Nephron progenitor cell (in vitro differentiated cells): ENCODE data around the gene PRF1.
A peak's percentile ranks its signal among the peaks of the same experiment; 100 is the strongest.

Experiments used
- DNase-seq: peaks from one replicate; pipeline ENCODE4 v3.0.0; 2021
- H3K27ac Mint-ChIP-seq: 2 replicates; pipeline ENCODE4 v1.8.0; 2021; ENCODE audit warnings: mild to moderate bottlenecking, moderate library complexity, mixed read lengths
- H3K27me3 Mint-ChIP-seq: 2 replicates; pipeline ENCODE4 v1.8.0; 2021; ENCODE audit warnings: mild to moderate bottlenecking, low read depth, mixed read lengths; ENCODE audit not compliant: poor library complexity
- H3K36me3 Mint-ChIP-seq: 2 replicates; pipeline ENCODE4 v1.8.0; 2021; ENCODE audit warnings: low read depth, mixed read lengths
- H3K4me1 Mint-ChIP-seq: 2 replicates; pipeline ENCODE4 v1.8.0; 2021; ENCODE audit warnings: mixed read lengths
- H3K4me3 Mint-ChIP-seq: 2 replicates; pipeline ENCODE4 v1.8.0; 2021; ENCODE audit warnings: mild to moderate bottlenecking, moderate library complexity, mixed read lengths
- H3K9me3 Mint-ChIP-seq: 2 replicates; pipeline ENCODE4 v1.8.0; 2021; ENCODE audit warnings: mild to moderate bottlenecking, moderate library complexity, mixed read lengths
- TF ChIP-seq, protein P1 (sequence below): fragments of 200-600 bp; sonication (generic); IDR thresholded peaks from 2 replicates; pipeline ENCODE4 v1.5.0; 2021; ENCODE audit warnings: antibody characterized with exemption

The PRF1 gene

DNA sequence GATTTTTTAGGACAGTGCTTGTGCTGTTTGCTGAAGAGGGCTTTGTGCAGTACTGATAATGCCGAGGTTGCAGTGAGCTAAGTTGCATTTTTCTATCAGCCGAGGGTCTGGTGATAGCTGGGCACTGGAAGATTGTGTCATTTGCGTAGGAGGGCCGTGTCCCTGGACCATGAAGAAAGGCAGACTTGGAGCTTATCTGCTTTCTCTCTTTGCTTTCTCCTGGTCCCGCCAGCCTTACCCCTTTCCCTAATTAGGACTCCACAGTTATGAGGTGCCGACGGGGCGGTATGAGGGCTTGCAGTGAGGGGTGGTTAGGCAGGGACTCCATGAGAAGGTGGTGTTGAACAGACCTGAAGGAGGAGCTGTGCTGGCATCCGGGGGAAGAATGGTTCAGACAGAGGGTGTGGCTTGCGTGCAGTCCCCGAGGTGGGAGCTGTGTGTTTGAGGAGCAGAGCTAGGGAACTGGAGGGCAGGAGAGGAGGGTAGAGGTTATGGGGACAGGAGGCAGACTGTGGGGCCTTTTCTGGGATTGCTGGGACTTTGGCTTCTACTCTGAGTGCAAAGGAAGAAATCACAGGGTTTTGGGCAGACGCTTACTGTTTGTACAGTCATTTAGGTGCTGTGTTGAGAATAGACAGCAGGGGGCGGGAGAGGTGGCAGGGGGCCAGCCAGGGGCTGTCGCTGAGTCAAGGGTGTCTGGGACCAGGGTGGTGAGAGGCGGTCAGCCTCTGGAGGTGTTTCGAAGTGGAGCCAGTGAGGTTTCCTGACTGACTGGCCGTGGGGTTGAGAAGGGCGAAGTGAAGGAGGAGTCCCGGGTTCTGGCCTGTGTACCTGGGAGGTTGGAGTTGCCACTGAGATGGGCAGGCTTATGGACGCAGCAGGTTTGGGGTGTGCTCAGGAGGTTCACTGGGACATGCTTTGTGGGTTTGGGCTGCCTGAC, 43.4 kb downstream of the PRF1 start:
- peak overlapping the region; percentile 47 for H3K27ac Mint-ChIP-seq
- peaks cover 5% of the 10 kb centered on the region for H3K36me3 Mint-ChIP-seq
- H3K4me3 Mint-ChIP-seq = peak overlapping the region; percentile 21
- TF ChIP-seq, protein P1, sequence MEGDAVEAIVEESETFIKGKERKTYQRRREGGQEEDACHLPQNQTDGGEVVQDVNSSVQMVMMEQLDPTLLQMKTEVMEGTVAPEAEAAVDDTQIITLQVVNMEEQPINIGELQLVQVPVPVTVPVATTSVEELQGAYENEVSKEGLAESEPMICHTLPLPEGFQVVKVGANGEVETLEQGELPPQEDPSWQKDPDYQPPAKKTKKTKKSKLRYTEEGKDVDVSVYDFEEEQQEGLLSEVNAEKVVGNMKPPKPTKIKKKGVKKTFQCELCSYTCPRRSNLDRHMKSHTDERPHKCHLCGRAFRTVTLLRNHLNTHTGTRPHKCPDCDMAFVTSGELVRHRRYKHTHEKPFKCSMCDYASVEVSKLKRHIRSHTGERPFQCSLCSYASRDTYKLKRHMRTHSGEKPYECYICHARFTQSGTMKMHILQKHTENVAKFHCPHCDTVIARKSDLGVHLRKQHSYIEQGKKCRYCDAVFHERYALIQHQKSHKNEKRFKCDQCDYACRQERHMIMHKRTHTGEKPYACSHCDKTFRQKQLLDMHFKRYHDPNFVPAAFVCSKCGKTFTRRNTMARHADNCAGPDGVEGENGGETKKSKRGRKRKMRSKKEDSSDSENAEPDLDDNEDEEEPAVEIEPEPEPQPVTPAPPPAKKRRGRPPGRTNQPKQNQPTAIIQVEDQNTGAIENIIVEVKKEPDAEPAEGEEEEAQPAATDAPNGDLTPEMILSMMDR = peak; percentile 53
- H3K4me1 Mint-ChIP-seq = peaks cover 60% of the 10 kb centered on the region
- H3K9me3 Mint-ChIP-seq = no peaks in the 10 kb centered on the region
- DNase-seq = peak; percentile 59
- peaks cover 13% of the 10 kb centered on the region for H3K27me3 Mint-ChIP-seq

DNA sequence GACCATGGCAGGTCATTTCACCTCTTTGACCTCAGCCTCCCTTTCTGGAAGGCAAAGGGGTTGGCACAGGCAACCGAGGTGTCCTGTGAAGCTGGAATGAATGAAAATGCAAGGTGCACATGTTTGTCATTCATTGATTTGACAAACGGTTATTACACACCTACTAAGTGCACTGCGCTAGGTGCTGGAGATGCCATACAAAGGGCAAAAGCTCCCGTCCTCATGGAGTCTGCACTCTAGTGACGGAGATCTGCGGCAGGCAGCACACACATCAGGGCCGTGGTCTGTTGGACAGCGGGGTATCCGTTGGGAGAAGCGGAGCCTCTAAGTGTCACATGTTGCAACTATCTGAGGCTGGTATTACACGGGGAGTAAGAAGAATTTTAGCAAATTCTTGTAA, 44.2 kb downstream of the PRF1 start:
- DNase-seq = no peak
- Mint-ChIP-seq H3K27ac (peak overlapping the region; percentile 57), H3K4me1 (peaks cover 56% of the 10 kb centered on the region)

DNA sequence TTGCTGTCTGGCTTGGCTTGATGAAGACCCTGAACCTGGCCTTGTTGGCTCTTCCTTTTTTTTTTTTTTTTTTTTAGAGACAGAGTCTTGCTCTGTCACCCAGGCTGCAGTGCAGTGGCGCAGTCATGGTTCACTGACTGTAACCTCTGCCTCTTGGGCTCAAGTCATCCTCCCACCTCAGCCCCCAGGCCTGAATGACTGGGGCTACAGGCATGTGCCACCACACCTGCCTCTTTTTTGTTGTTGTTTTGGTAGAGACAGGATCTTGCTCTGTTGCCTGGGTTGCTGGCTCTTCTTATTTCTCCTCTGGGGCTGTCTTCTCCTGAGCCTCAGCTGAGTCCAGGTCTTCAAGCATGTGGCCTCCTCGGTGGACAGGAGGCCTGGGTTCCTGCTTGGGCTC, 44.7 kb downstream of the PRF1 start:
- peak overlapping the region; percentile 44 for H3K4me3 Mint-ChIP-seq
- H3K9me3 Mint-ChIP-seq = no peaks in the 10 kb centered on the region
- peaks cover 10% of the 10 kb centered on the region for H3K36me3 Mint-ChIP-seq
- TF ChIP-seq, protein P1 = no peak
- H3K27me3 Mint-ChIP-seq = peaks cover 13% of the 10 kb centered on the region
- peaks cover 56% of the 10 kb centered on the region for H3K4me1 Mint-ChIP-seq
- no peak overlapping the region for H3K27ac Mint-ChIP-seq
- no peak for DNase-seq

More for the DNA sequence above, 44.2 kb downstream of the PRF1 start:
- no peaks in the 10 kb centered on the region for H3K9me3 Mint-ChIP-seq
- H3K27me3 Mint-ChIP-seq = peaks cover 13% of the 10 kb centered on the region
- H3K4me3 Mint-ChIP-seq = peak overlapping the region; percentile 44
- TF ChIP-seq, protein P1 = no peak
- peaks cover 6% of the 10 kb centered on the region for H3K36me3 Mint-ChIP-seq

DNA sequence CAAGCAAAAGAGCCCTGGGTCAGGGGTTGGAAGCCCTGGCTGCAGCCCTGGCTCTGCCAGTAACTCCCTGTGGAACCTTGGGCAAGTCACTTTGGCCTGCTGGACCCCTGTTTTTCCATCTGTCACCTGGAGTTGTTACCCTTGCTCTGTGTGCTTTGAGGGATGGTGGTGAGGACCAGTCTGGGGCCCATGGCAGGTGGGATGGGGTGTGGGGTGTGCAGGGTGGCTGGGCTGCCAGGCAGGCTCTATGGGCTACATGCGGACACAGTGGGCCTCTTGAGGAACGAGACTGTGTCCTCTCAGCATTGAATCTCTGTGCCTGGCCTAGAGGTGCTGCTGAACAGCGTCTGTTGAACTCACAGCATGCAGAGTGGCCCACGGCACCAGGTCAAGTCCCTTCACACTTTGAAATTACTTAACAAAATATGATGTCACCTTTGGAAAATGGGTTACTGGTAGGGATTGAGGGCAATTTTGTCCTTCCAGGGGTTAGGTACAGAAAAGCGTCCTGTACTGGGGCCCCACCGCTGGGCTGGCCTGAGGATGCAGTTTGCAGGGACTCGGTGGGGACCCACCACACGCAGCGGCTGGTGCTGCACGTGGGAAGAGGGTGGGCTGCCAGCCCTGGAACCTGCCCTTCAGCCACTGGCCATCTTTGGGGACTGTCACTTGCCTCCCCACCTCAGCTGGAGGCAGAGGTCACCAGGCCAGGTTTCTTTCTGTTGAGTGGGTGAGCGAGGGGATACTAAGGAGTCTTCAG, 45.3 kb downstream of the PRF1 start:
- peaks cover 60% of the 10 kb centered on the region for H3K4me1 Mint-ChIP-seq
- H3K27me3 Mint-ChIP-seq = peaks cover 13% of the 10 kb centered on the region
- H3K9me3 Mint-ChIP-seq = no peaks in the 10 kb centered on the region
- TF ChIP-seq, protein P1 = no peak
- no peak for DNase-seq
- peak overlapping the region; percentile 73 for H3K27ac Mint-ChIP-seq
- H3K4me3 Mint-ChIP-seq = no peak overlapping the region
- H3K36me3 Mint-ChIP-seq = peaks cover 16% of the 10 kb centered on the region

DNA sequence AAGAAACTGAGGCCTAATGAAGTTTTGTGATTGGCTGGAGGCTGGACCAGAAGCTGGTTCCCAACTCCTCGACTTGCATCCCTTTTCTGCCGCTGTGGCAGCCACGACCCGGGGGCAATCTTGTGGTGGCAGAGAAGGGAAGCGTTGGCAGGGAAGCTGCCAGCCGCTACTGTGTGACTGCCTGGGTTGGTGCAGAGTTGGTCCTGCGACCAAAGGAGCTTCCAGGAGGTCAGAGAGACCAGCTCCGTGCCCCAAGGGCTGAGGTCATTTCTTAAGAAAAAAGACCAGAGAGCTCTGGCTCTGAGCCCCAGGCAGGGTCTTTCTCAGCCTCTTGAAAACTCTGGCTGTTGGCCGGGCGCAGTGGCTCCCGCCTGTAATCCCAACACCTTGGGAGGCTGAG, 47.2 kb downstream of the PRF1 start:
- H3K9me3 Mint-ChIP-seq = no peaks in the 10 kb centered on the region
- no peak overlapping the region for H3K27ac Mint-ChIP-seq
- H3K27me3 Mint-ChIP-seq = peaks cover 6% of the 10 kb centered on the region
- DNase-seq = no peak
- peaks cover 18% of the 10 kb centered on the region for H3K36me3 Mint-ChIP-seq
- TF ChIP-seq, protein P1 = no peak
- no peak overlapping the region for H3K4me3 Mint-ChIP-seq
- peaks cover 53% of the 10 kb centered on the region for H3K4me1 Mint-ChIP-seq
